Occipital lobe (tissue), 2 donors: ENCODE measurements around the gene SHH. TPM values are rescaled to one million over a fixed set of nuclear protein-coding genes. Genes with fewer than 3 reads are reported as not detected.

ENCODE experiments used
- DNase-seq: peaks from one replicate; lab custom pipeline; 2025; lab: John Stamatoyannopoulos, UW
- total RNA-seq: library from RNA; depleted of rRNA; stranded (reverse); fragments of >200 nt; gene quantifications from one replicate; pipeline ENCODE4 v1.2.3, GENCODE V29; 2014

SHH gene
- total RNA-seq, 1 donor from 2014 or later = 0.62 TPM

- DNase-seq = no peak
These were observed 19.2 kb downstream of the SHH start for GRCh38 chr7:155792999-155793560.

GRCh38 chr7:155792315-155792960, 19.8 kb downstream of the SHH start:
- no peak for DNase-seq

- no peak for DNase-seq
These were observed 20.4 kb downstream of the SHH start for GRCh38 chr7:155791836-155792235.

GRCh38 chr7:155791214-155791737, 21.0 kb downstream of the SHH start:
- no peak for DNase-seq

- DNase-seq = no peak
These were observed 21.6 kb downstream of the SHH start for GRCh38 chr7:155790666-155791065.

- DNase-seq = no peak
These were observed 23.1 kb downstream of the SHH start for GRCh38 chr7:155789001-155789725.

- DNase-seq = no peak
These were observed 23.7 kb downstream of the SHH start for GRCh38 chr7:155788616-155789000.

- DNase-seq = no peak
These were observed 25.0 kb downstream of the SHH start for GRCh38 chr7:155787171-155787851.

- DNase-seq = no peak
These were observed 25.8 kb downstream of the SHH start for GRCh38 chr7:155786491-155786890.

GRCh38 chr7:155785536-155785935, 26.7 kb downstream of the SHH start:
- no peak for DNase-seq

GRCh38 chr7:155782466-155782865, 29.8 kb downstream of the SHH start:
- no peak for DNase-seq

GRCh38 chr7:155781433-155781832, 30.8 kb downstream of the SHH start:
- DNase-seq = no peak

- DNase-seq = no peak
These were observed 31.4 kb downstream of the SHH start for GRCh38 chr7:155780884-155781283.

GRCh38 chr7:155778349-155778748, 33.9 kb downstream of the SHH start:
- DNase-seq = no peak

- DNase-seq = no peak
These were observed 35.7 kb downstream of the SHH start for GRCh38 chr7:155776606-155777005.

GRCh38 chr7:155775691-155776090, 36.6 kb downstream of the SHH start:
- no peak for DNase-seq

- DNase-seq = no peak
These were observed 37.3 kb downstream of the SHH start for GRCh38 chr7:155774947-155775346.

GRCh38 chr7:155773531-155773930, 38.7 kb downstream of the SHH start:
- DNase-seq = no peak

- no peak for DNase-seq
These were observed 42.0 kb downstream of the SHH start for GRCh38 chr7:155770241-155770640.

GRCh38 chr7:155769701-155770100, 42.6 kb downstream of the SHH start:
- peak; percentile 57 for DNase-seq

- no peak for DNase-seq
These were observed 45.0 kb downstream of the SHH start for GRCh38 chr7:155766966-155767916.
